RWPE1 (cell line): ENCODE data around the gene SH3PXD2A.

ENCODE experiments used
- CTCF ChIA-PET: fragments of 350-600 bp; sonication (Branson Sonifier 250); formaldehyde crosslinking; extraction: SDS; loops from one replicate; lab custom pipeline; 2021; lab: Yijun Ruan, JAX
- POLR2A ChIA-PET: fragments of 400-600 bp; formaldehyde crosslinking; extraction: SDS; loops from one replicate; lab custom pipeline; 2020; ENCODE audit warnings: antibody characterized with exemption; ENCODE audit not compliant: low non-redundant PET; lab: Yijun Ruan, JAX
- DNase-seq: peaks from one replicate; pipeline ENCODE4 v3.0.0; 2012; ENCODE audit warnings: low spot score
- H3K27ac ChIP-seq: fragments of 450-650 bp; 2 replicates; pipeline ENCODE4 v1.5.1; 2017
- TF ChIP-seq, protein P1 (sequence below): fragments of 450-650 bp; conservative IDR thresholded peaks from 2 replicates; pipeline ENCODE4 v1.5.1; 2017; ENCODE audit warnings: low read depth, mild to moderate bottlenecking

The SH3PXD2A gene

DNA sequence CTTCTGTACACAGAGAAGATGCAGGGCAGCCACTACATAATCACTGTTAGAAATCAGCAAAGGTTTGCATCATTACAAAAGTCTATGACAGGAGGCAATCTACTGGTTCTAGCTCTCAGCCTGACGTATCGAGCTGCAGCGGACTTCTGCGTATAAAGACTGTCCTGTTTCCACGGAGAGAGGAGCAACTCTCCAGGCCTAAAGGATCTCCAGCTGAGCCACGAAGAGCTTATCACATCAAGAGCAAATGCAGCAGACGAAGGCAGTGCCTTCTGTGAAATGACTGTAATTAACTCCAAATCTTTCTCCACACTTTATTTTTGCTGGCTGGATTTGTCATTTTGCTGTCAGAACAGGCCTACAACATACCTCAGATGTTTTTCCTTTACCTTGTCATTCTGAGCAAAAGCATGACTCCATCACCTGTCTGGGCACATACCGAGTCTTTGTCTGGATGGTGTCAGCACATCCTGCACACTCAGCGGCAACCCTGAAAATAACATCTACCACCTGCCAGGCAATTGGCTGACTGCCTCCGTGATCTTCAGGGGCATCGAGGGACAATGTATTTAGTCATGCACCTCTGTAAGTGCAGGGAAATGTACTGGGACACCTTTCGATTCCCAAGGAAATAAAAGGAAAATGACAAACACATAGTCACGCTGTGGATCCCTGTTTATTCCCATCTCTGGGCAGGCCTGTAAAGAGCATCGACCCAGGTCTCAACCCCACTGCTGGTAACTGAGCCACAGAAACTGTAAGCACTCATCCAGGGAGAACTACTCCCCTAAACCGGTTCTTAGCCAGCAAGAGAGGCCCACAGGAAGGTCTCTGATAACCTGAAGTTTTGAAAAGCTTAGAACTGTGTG is 26.3 kb upstream of the SH3PXD2A start:
- CTCF ChIA-PET = interaction anchor here (0.6 kb wide), 1 partner anchor 283 kb away, joined by 4 read pairs; no protein-coding TSS in a partner anchor

DNA sequence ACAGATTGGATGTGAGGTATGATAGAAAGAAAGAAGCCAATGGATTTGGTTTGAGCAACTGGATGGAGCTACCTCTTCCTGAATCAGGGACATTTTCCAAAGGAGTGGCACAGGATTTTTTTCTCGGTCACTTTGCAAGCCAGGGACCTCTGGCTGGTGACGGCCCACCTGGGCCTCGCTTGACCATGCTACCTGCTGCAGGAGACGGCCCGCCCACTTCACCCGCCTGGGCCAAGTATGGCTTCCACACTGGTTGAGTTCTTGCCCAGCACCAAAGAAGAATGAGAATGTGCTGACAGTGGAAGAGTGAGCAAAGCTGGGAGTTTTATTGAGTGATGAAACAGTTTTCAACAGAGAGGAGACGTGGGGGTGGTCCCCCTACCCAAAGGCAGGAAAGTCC is 24.5 kb upstream of the SH3PXD2A start:
- TF ChIP-seq, protein P1, sequence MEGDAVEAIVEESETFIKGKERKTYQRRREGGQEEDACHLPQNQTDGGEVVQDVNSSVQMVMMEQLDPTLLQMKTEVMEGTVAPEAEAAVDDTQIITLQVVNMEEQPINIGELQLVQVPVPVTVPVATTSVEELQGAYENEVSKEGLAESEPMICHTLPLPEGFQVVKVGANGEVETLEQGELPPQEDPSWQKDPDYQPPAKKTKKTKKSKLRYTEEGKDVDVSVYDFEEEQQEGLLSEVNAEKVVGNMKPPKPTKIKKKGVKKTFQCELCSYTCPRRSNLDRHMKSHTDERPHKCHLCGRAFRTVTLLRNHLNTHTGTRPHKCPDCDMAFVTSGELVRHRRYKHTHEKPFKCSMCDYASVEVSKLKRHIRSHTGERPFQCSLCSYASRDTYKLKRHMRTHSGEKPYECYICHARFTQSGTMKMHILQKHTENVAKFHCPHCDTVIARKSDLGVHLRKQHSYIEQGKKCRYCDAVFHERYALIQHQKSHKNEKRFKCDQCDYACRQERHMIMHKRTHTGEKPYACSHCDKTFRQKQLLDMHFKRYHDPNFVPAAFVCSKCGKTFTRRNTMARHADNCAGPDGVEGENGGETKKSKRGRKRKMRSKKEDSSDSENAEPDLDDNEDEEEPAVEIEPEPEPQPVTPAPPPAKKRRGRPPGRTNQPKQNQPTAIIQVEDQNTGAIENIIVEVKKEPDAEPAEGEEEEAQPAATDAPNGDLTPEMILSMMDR = no peak
- POLR2A ChIA-PET = no interaction called here

More for the DNA sequence above, 26.3 kb upstream of the SH3PXD2A start:
- peak overlapping the region; percentile 96 for H3K27ac ChIP-seq
- TF ChIP-seq, protein P1 = no peak
- POLR2A ChIA-PET = interaction anchor here (0.9 to 2.1 kb wide), 4 partner anchors 10 to 34 kb away, joined by 3 to 8 read pairs (median 4); partner anchors contain the start of gene SH3PXD2A
- DNase-seq = peak; percentile 96

DNA sequence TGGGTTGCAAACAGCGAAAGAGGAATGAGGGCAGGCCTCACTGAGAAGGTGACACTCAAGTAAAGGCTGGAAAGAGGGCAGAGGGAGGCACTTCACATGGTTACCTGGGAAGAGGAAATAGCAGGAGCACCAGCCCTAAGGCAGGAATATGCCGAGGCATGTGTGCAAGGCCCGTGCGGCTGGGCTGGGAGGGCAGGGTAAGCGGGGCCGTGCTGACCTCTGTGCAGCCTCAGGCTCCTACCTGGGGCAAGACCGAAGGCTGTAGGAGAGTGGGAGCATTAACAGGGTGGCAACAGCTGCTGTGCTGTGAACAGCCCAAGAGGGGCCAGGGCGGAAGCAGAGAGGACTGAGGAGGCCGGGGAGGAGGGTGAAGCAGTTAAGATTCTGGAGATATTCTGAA is 24.0 kb upstream of the SH3PXD2A start:
- ChIA-PET POLR2A (no interaction called here), CTCF (interaction anchor here (0.6 kb wide), 1 partner anchor 90 kb away, joined by 4 read pairs; no protein-coding TSS in a partner anchor)
- peak overlapping the region; percentile 96 for H3K27ac ChIP-seq
- DNase-seq = no peak
- TF ChIP-seq, protein P1 = no peak

More for the DNA sequence above, 24.5 kb upstream of the SH3PXD2A start:
- no peak for DNase-seq
- CTCF ChIA-PET = interaction anchor here (0.6 kb wide), 1 partner anchor 90 kb away, joined by 4 read pairs; no protein-coding TSS in a partner anchor
- peak overlapping the region; percentile 96 for H3K27ac ChIP-seq

DNA sequence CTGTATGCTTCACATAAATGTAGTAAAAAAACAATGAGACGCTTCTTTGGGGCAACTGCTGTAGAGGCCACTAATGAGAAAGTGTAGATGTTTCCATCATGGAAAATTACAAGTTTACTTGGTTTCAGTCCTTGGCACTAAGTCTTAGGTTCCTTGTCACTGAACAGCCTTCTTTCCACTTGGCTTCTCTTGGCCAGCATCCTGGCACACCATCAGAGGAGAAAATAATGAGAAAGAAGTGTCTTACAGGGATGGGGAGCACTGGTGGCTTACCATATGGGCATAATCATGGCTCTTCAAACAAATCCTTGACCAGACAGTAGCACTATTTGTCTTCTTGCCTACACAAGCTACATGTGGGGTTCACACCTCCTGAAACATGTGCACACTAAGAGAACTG is 22.5 kb upstream of the SH3PXD2A start:
- H3K27ac ChIP-seq = no peak overlapping the region
- no peak for DNase-seq
- CTCF ChIA-PET = no interaction called here
- TF ChIP-seq, protein P1 = no peak
- POLR2A ChIA-PET = no interaction called here

DNA sequence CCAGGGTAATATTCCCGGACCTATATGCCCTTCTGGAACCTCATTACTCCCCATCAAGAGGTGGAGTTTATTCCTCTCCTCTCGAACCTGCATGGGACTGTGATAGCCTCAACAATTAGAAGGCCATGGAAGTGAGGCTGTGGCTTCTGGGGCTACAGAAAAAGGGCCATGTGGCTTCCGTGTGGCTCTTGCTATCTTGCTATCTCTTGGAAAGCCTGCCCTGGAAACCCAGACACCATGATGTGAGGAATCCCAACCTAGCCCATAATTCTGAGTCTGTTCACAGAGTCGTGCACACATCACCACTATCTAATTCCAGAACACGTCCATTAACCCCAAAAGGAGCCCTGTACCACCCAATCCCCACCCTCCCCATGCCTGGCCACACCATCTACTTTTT is 20.8 kb upstream of the SH3PXD2A start:
- H3K27ac ChIP-seq = peak overlapping the region; percentile 53
- TF ChIP-seq, protein P1 = no peak
- CTCF ChIA-PET = no interaction called here
- no peak for DNase-seq
- POLR2A ChIA-PET = no interaction called here

DNA sequence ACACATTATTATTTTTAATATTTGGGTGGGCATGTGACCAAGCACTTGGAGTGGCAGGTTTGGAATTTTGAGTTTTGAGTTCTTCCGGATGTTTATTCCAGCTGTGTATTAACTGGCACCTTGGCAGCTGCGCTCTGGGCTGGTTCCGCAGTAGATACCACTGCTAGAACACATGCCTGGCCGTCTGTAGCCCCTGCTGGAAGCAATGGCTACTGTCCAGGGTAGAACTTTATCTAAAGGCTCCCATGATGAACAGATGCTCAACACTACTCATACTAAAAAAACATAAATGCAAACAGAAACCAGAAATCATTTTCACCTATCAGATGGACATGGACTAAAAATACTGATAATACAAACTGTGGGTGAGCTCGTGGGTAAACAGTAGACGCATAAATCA is 19.4 kb upstream of the SH3PXD2A start:
- no peak for DNase-seq
- ChIA-PET CTCF (interaction anchor here (0.6 to 1.1 kb wide), 3 partner anchors 129 to 176 kb away, joined by 3 to 4 read pairs (median 3); no protein-coding TSS in a partner anchor), POLR2A (no interaction called here)
- peak overlapping the region; percentile 35 for H3K27ac ChIP-seq
- TF ChIP-seq, protein P1 = no peak
